HS-27A (cell line): Measurements from ENCODE around the gene SOD1.
"Not testable (repeated sequence)": the region's sequence is repeated elsewhere in the genome, so short reads cannot be mapped to it uniquely, and the experiment has no call there.

Experiments used
- DNase-seq: peaks from one replicate; pipeline ENCODE4 v3.0.0-alpha.2; 2012; ENCODE audit warnings: low read depth, missing footprints

SOD1 gene

GRCh38 chr21:31654821-31655580 is 4.5 kb upstream of the SOD1 start:
- not testable (repeated sequence) for DNase-seq

GRCh38 chr21:31656199-31657095 is 3.0 kb upstream of the SOD1 start:
- DNase-seq = no peak

- no peak for DNase-seq
Measured at GRCh38 chr21:31658053-31658452, 1.4 kb upstream of the SOD1 start.

GRCh38 chr21:31659286-31659535 is 282 bp upstream of the SOD1 start:
- DNase-seq = no peak

GRCh38 chr21:31660259-31660565 is 719 bp downstream of the SOD1 start:
- no peak for DNase-seq

- DNase-seq = no peak
Measured at GRCh38 chr21:31660591-31660990, 1.1 kb downstream of the SOD1 start.

- no peak for DNase-seq
Measured at GRCh38 chr21:31663584-31664249, 4.2 kb downstream of the SOD1 start.

- DNase-seq = no peak
Measured at GRCh38 chr21:31665397-31665796, 5.9 kb downstream of the SOD1 start.

- DNase-seq = not testable (repeated sequence)
Measured at GRCh38 chr21:31665869-31666268, 6.4 kb downstream of the SOD1 start.

GRCh38 chr21:31666445-31667010 is 7.0 kb downstream of the SOD1 start:
- no peak for DNase-seq

- no peak for DNase-seq
Measured at GRCh38 chr21:31667132-31667531, 7.6 kb downstream of the SOD1 start.

- DNase-seq = no peak
Measured at GRCh38 chr21:31667639-31668038, 8.1 kb downstream of the SOD1 start.

GRCh38 chr21:31668651-31669491 is 9.4 kb downstream of the SOD1 start:
- no peak for DNase-seq

- DNase-seq = no peak
Measured at GRCh38 chr21:31670070-31670469, 10.6 kb downstream of the SOD1 start.

- no peak for DNase-seq
Measured at GRCh38 chr21:31671146-31671716, 11.7 kb downstream of the SOD1 start.

- no peak for DNase-seq
Measured at GRCh38 chr21:31671931-31672330, 12.4 kb downstream of the SOD1 start.

GRCh38 chr21:31673321-31673912 is 13.9 kb downstream of the SOD1 start:
- no peak for DNase-seq

GRCh38 chr21:31675318-31675717 is 15.8 kb downstream of the SOD1 start:
- DNase-seq = no peak

GRCh38 chr21:31675960-31676359 is 16.5 kb downstream of the SOD1 start:
- no peak for DNase-seq

GRCh38 chr21:31677047-31677446 is 17.6 kb downstream of the SOD1 start:
- DNase-seq = no peak

GRCh38 chr21:31678478-31678877 is 19.0 kb downstream of the SOD1 start:
- no peak for DNase-seq
